Stimulated activated CD4-positive, alpha-beta T cell treated with anti-CD3 and anti-CD28 coated beads, Interleukin-15, amount 100 ng/mL, for 24 hours (primary cell): Measurements from ENCODE around the gene DHRS1.
A peak's percentile ranks its signal among the peaks of the same experiment; 100 is the strongest.

Source experiments
- DNase-seq: peaks from one replicate; pipeline ENCODE4 v3.0.0-alpha.2; 2020

The DHRS1 gene

DNA sequence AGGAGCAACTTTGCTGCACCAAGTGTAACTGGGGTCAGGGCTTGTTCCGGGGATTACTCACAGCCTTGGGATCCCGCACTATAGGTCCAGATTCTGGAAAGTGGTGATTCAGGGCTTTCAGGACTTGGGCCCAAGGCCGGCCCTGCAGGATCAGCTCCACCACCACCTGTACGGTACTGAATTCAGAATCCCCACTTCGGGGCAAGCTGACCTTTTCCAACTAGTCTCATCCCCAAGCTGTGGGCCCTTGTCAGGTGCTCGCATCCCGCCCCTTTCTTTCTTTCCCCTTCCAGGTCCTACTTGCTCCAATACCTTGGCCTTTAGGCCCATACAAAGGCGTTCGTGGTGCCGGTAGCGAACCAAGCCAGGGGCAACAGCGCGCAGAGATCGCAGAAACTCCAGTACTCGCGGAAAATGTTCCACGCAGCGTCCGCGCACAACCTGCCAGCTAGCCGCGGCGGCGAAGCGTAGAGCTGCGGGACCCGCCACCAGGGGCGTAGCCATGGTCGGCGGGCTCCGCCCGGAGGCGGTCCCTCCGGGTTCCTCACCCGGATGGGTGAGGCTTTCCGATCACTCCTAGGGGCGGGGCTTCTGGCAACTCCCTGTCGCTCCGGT, 57.6 kb downstream of the DHRS1 start:
- peak; percentile 97 for DNase-seq
